ENCODE measurements around the gene C1orf105.

DNA sequence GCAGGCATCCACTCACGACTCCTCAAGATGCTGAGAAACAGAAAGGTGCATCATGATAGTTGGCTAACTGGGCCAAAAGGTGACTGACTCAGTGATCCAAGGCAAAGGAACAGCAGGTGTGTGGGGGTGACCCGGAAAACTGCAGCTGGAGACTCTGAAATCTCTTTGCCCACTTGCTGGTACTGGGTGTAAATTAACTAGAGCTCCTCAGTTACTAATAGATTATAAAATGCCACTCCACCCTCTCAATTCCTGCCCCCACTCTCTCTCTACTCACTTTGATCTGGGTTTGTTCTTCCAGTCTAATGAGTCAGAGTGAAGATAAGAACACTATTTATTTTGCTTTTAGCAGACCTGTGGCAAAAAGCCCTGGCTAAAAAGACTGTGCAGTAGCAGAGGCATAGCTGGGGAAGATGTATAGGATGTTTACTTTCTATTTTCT is 30.5 kb downstream of the C1orf105 start:
- TF ChIP-seq, protein P1, sequence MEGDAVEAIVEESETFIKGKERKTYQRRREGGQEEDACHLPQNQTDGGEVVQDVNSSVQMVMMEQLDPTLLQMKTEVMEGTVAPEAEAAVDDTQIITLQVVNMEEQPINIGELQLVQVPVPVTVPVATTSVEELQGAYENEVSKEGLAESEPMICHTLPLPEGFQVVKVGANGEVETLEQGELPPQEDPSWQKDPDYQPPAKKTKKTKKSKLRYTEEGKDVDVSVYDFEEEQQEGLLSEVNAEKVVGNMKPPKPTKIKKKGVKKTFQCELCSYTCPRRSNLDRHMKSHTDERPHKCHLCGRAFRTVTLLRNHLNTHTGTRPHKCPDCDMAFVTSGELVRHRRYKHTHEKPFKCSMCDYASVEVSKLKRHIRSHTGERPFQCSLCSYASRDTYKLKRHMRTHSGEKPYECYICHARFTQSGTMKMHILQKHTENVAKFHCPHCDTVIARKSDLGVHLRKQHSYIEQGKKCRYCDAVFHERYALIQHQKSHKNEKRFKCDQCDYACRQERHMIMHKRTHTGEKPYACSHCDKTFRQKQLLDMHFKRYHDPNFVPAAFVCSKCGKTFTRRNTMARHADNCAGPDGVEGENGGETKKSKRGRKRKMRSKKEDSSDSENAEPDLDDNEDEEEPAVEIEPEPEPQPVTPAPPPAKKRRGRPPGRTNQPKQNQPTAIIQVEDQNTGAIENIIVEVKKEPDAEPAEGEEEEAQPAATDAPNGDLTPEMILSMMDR (IDR thresholded peaks at IDR 0.05 in 2 of 3, conservative IDR thresholded peaks at IDR 0.05 in 1 of 3; ENCODE audit: control insufficient read depth in 2 of 3, extremely low read depth in 1 of 3, insufficient read depth in 1 of 3, low read depth in 3 of 3, low read length in 3 of 3), result no peak
- TF ChIP-seq POLR2AphosphoS5 (IDR thresholded peaks at IDR 0.05; ENCODE audit: low read length) (no peak), FOXM1 (IDR thresholded peaks at IDR 0.05; ENCODE audit: low read depth, low read length) (no peak), NR2C2 (IDR thresholded peaks at IDR 0.05; ENCODE audit: borderline replicate concordance, control insufficient read depth, insufficient read length, low read depth) (no peak)

Data from GM12878 (cell line).